ENCODE results near the gene TMEM53. TPM values are rescaled to one million over a fixed set of nuclear protein-coding genes. Genes with fewer than 3 reads are reported as not detected.

The TMEM53 gene
- total and polyA plus RNA-seq, 8 donors: 2.6 to 10.4 (median 4.5) TPM

GRCh38 chr1:44720281-44720680, 46.0 kb upstream of the TMEM53 start:
- Histone ChIP-seq H3K27me3 (no peaks in the 10 kb centered on the region), H3K4me1 (peaks cover 0 to 3% (median 0%) of the 10 kb centered on the region in 3 donors), H3K36me3 (no peaks in the 10 kb centered on the region), H3K4me3 (no peak overlapping the region), H3K9me3 (no peaks in the 10 kb centered on the region), H3K27ac (no peak overlapping the region)
- WGBS, 2 donors: 80% methylated on average over 4 of the region's 4 CpGs
- intact Hi-C loops (cut with DNase I): no loop called here
- ATAC-seq (no peak), DNase-seq (no peak), FAIRE-seq (no peak)
- TF ChIP-seq CTCF (IDR thresholded peaks at IDR 0.05): no peak

GRCh38 chr1:44719318-44719717, 45.0 kb upstream of the TMEM53 start:
- H3K4me3 ChIP-seq: no peak overlapping the region
- no peak for TF ChIP-seq CTCF (IDR thresholded peaks at IDR 0.05)
- no peaks in the 10 kb centered on the region for H3K36me3 ChIP-seq
- H3K27ac ChIP-seq: no peak overlapping the region
- H3K27me3 ChIP-seq: no peaks in the 10 kb centered on the region
- peaks cover 0 to 6% (median 0%) of the 10 kb centered on the region in 3 donors for H3K4me1 ChIP-seq
- no peaks in the 10 kb centered on the region for H3K9me3 ChIP-seq
- DNase-seq (no peak), ATAC-seq (no peak), FAIRE-seq (no peak)
- intact Hi-C loops (cut with DNase I): no loop called here
- 59 to 60% methylated on average over 5 of the region's 5 CpGs for WGBS, 2 donors

GRCh38 chr1:44718091-44718490, 43.8 kb upstream of the TMEM53 start:
- Histone ChIP-seq H3K36me3 (no peaks in the 10 kb centered on the region), H3K27ac (no peak overlapping the region), H3K4me1 (peaks cover 0 to 6% (median 0%) of the 10 kb centered on the region in 3 donors), H3K4me3 (no peak overlapping the region), H3K27me3 (no peaks in the 10 kb centered on the region), H3K9me3 (no peaks in the 10 kb centered on the region)
- no peak for TF ChIP-seq CTCF (IDR thresholded peaks at IDR 0.05)
- FAIRE-seq (no peak), DNase-seq (no peak), ATAC-seq (no peak)
- intact Hi-C loops (cut with DNase I): no loop called here
- 81 to 88% methylated on average over 6 of the region's 6 CpGs for WGBS, 2 donors

- H3K27ac ChIP-seq: no peak overlapping the region
- ATAC-seq: no peak
- no peak overlapping the region for H3K4me3 ChIP-seq
- TF ChIP-seq CTCF (IDR thresholded peaks at IDR 0.05): no peak
- H3K4me1 ChIP-seq: peaks cover 0 to 6% (median 0%) of the 10 kb centered on the region in 3 donors
- H3K9me3 ChIP-seq: no peaks in the 10 kb centered on the region
- H3K27me3 ChIP-seq: no peaks in the 10 kb centered on the region
- WGBS, 2 donors: 73% methylated on average over 1 of the region's 1 CpG
- intact Hi-C loops (cut with DNase I): no loop called here
- no peaks in the 10 kb centered on the region for H3K36me3 ChIP-seq
- no peak for DNase-seq
- no peak for FAIRE-seq
Measured at GRCh38 chr1:44717653-44718052, 43.4 kb upstream of the TMEM53 start.

GRCh38 chr1:44717156-44717555, 42.9 kb upstream of the TMEM53 start:
- no peak overlapping the region for H3K4me3 ChIP-seq
- WGBS, 2 donors: 80 to 82% methylated on average over 4 of the region's 4 CpGs
- no peak for TF ChIP-seq CTCF (IDR thresholded peaks at IDR 0.05)
- H3K27ac ChIP-seq: no peak overlapping the region
- no peaks in the 10 kb centered on the region for H3K36me3 ChIP-seq
- no peaks in the 10 kb centered on the region for H3K9me3 ChIP-seq
- no peak for FAIRE-seq
- H3K27me3 ChIP-seq: no peaks in the 10 kb centered on the region
- DNase-seq: no peak
- intact Hi-C loops (cut with DNase I): no loop called here
- peaks cover 0 to 6% (median 0%) of the 10 kb centered on the region in 3 donors for H3K4me1 ChIP-seq
- no peak for ATAC-seq
